Gastrocnemius medialis (tissue), 4 donors: ENCODE data around the gene HELLS.

Source experiments
- CTCF ChIP-seq, 5 experiments: fragments of 450-650 bp in 3 of 5; fragments of 200-600 bp in 2 of 5; sonication (generic) in 2 of 5; IDR thresholded peaks in 4 of 5; conservative IDR thresholded peaks in 1 of 5; 1 replicate in 4 of 5; 2 replicates in 1 of 5; pipeline ENCODE4 v1.5.1; 2016 to 2019; ENCODE audit warnings: antibody characterized with exemption in 5 of 5, mild to moderate bottlenecking in 3 of 5, moderate library complexity in 3 of 5
- POLR2A ChIP-seq, 2 donors: fragments of 450-650 bp; IDR thresholded peaks; one replicate each; pipeline ENCODE4 v1.6.1; 2017; ENCODE audit warnings: antibody characterized with exemption in 2 of 2, mild to moderate bottlenecking in 2 of 2, moderate library complexity in 2 of 2

GRCh38 chr10:94545391-94546048 is at the start of gene HELLS:
- TF ChIP-seq CTCF (IDR thresholded peaks at IDR 0.05 in 4 of 5, conservative IDR thresholded peaks at IDR 0.05 in 1 of 5) (peak in 1 of 5 experiments; percentile 18), POLR2A (IDR thresholded peaks at IDR 0.05) (no peak)
